ENCODE data around the gene GANAB.
"Not testable (repeated sequence)": the region's sequence is repeated elsewhere in the genome, so short reads cannot be mapped to it uniquely, and the experiment has no call there.

The GANAB gene

DNA sequence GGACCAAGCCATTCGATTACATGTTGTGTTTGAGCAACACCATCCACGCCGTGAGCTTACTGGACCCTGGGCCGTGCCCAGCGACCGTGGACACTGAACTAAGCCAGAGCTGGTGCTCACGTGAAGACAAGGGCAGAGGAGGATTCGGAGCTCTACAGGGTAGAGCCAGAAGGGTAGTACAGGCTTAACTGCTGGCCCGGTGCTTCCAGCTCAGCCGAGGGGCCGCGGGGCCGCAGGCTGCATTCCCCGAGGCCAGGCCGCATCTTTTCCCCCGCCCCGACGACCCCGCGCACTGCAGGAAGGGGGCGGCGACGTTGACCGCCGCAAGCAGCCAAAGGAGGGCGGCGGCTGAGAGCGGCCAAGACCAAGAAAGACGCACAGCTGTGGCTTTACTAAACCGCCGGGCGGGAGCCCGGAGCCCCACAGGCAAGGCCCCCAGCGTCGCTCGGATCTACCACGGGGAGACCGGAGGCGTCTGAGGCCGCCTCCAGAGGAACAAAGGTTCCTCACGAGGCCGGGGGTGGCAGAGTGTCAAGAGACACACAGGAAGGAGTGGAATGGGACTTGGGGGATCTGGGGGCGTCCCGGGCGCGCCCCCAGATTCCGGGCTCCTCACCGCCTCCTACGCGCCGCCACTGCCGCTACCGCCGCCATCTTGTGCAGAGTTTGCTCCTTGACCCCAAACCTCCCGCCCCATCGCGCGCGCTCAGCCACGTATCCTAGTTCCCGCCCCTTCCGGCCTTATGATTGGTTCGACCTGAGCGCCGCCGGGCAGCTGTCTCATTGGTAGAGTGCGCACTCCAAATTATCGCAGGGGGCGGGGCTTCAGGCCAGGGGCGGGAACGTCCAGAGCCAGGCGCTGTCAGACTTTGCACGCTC, at the start of gene GANAB:
TSS of gene GANAB (minus strand) at position 668 of the 879 bp plus-strand sequence. CDS start at position 654, 14 bp downstream.
- peak; percentile 99 for DNase-seq

DNA sequence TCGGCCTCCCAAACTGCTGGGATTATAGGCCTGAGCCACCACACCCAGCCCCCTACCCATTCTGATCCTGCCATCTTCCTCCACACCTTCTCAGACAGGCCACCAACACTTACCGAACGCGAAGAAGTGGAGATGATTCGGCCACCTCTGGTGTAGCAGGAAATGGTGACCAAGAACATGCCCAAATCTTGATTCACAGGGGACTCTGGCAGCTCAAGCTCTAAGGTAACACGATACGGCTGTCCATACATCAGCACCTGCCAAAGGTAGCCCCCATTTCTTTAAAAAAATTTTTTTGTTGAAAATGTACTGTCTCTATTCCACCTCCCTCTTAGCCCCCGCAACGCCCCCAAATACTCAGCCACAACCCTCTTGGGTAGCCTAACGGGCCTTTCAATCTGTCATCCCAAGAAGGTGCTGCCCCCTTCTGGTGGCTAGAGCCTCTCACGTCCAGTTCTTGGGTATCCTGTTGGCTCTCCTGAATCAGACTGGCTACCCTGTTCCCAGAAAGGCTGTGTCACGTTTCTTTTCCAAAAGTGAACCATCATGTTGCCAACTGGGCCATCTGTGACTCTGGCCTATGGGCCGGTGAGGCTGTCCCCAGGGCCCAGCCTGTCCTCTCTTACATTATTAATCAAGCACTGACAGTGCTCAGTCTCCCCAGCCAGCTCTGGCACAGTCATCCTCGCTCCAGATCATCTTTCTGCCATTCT, 48.2 kb upstream of the GANAB start:
- peak; percentile 84 for DNase-seq

DNA sequence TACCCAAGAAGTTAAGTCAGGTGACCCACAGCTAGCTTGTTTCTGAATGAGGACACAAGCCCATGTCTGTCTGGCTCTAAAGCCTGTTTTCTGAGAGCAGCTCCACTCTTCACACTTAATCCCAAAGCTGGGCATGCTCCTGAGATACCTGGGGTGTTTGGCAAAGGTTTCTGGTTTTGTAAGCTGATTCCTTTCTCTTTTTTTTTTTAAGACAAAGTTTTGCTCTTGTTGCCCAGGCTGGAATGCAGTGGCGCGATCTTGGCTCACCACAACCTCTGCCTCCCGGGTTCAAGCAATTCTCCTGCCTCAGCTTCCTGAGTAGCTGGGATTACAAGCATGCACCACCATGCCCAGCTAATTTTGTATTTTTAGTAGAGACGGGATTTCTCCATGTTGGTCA, 47.2 kb upstream of the GANAB start:
- DNase-seq = not testable (repeated sequence)

DNA sequence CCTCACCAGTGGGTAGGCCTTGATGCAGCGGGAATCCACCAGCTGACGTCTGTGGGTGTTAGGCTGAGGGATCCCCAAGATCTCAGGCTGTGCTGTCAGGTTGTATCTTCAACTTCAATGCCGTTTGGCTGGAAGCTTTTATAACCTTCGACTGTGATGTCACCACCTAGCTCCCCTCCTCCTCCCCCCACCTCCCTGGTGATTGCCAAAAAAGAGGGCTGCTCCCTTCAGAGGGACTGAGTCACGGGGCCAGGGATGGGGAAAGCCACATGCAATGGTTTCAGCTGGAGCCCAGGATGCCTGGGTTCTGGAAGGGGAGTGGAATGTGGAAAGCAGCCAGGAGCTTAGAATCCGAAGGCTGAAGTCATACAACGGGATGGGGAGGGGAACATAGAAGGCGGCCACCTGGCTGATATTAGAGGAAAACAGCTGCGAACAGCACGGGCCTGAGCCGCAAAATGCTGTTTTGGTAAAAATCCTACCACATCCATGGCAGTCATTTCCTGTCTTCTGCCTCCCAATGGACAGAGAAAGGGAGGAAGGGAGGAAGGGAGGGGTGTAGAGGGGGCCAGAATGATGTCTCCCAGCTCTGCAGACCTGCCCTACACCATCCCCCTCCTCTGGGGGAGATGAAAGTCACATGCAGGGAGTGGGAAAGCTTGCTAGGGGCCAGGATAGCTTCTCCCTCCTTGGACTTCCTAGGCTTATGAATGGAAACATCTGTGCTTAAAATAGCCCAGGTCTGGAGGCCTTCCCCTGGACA, 43.2 kb upstream of the GANAB start, which contains the start of gene LRRN4CL:
TSS of gene LRRN4CL (minus strand) at position 110 of the 763 bp plus-strand sequence. CDS start 1,022 bp downstream, outside the sequence.
- DNase-seq = peak; percentile 89

DNA sequence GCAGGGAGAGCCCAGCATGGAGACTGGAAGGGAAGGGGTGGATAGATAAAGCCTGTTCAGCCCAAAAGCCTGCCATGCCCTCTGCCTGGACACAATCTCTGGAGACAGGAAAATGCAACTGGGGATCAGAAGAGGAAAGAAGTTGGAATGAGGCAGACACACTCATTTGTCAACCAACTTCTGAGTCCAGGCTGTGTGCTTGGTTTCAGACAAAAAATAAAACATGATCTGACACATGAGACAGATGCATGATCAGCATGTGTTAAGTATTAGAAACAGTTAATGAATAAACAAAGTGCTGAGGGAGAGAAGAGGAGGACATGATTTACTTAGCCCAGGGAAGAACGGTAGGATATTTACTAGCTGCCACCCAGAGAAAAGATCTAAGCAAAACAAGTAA, 42.1 kb upstream of the GANAB start:
- DNase-seq = no peak

DNA sequence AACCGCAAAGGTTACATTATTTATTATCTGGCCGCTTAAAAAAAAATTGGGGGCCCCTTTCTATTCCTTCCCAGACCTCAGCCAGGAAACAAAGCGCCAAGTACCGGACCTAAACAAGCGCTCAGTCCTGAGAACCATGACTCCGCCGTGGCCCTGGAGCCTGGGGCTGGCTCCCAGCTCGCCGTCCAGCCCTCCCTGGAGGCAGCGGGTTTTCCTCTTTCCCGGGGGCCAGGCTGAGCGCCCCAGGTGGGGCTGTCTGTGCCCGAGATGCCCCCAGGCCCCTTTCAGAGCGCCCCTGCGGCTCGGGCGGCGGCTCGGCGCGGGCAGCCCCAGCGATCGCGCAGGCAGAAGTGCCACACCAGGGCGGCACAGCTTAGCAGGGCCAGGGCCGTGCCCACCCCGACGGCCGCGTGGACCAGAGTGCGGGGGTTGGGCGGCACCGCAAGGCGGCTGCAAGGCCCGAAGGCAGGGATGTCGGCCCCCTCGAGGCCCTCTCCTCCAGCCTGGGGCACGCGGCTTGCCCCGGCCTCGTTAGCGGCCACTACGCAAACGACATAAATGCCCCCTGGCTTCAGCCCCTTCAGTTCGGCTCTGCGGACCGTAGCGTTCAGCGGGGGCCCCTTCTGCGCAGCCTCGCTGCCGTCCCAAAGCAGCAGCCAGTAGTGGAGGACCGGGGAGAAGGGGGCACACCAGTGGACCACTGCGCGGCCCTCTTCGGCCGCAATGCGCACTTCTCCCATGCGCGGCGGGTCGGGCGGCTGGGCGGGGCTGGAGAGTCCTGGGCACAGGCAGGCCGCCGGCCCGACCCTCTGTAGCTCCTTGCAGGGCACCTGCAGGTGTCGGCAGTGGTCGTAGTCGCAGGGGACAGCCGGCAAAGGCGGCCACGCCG, 41.3 kb upstream of the GANAB start:
- no peak for DNase-seq

DNA sequence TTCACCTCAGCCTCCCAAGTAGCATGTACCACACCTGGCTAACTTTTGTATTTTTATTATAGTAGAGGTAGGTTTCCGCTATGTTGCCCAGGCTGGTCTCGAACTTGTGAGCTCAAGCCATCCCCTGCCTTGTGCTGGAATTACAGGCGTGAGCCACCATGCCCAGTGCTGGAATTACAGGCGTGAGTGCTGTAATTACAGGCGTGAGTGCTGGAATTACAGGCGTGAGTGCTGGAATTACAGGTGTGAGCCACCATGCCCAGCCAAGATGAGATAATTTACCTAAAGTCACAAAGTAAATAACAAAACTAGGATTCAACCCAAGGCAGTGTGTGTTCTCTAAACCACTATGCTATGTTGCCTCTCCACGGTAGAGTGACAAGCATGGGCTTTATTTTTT, 36.1 kb upstream of the GANAB start:
- no peak for DNase-seq

DNA sequence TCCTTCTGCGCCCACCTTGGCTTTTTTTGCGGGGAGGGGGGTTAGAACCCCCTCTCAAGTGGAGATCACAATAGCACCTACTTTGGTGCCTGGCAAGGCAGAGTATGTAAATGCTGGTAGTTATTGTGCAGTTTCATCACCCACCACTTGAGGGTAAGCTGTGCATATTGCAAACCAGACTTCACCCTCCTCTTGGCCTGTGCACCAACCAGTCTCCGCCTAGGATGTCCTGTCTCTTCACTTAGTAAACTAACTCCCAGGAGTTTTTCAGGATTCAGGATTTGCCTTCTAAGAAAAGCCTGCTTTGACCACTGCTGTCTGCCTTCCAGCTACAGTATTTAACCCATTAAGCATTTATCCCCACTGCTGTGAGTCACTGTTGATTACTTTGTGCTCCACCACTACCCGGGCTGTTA, 34.4 kb upstream of the GANAB start:
- peak; percentile 63 for DNase-seq

DNA sequence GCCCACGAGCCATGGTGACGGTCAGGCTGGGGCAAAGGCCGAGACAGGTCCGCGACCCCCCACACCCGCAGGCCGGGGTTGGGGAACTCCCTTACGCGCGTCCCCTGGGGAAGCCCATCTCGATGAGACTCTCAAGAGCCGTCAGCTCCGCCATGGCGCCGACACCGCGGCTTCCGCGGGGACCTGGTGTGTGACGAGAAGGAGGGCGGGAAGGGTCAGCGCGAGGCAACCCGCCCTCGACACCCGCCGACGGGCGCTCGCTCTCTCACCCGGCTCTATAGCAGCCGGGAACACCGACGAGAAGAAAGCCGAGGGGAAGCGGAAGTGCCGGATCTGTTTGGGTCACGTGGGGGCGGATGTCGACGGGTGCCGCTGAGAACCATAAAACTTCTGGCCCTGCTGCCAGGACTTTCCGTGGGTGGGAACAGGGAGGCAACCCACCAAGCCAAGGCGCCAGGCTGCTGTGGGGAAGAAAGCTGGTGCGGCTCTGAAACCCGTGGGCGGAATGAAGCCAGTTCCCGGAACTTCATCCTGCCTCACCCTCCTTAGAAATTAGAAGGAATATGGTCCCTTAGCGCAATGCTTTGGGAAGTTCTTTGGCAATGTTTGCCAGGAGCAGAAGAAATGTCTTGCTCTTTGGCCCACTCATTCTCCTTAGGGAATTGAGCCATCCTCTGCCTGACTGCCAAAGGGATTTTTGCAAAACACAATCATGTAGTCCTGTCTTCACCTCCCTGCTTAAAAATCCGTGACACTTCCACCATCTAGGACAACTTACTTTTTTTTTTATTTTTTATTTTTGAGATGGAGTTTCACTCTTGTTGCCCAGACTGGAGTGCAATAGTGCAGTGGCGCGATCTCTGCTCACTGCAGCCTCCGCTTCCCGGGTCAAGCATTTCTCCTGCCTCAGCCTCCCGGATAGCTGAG, 32.6 kb upstream of the GANAB start, which contains the start of gene UBXN1:
TSS of gene UBXN1 (minus strand) at position 304 of the 927 bp plus-strand sequence. CDS start at position 154, 150 bp downstream.
- DNase-seq = peak; percentile 96

DNA sequence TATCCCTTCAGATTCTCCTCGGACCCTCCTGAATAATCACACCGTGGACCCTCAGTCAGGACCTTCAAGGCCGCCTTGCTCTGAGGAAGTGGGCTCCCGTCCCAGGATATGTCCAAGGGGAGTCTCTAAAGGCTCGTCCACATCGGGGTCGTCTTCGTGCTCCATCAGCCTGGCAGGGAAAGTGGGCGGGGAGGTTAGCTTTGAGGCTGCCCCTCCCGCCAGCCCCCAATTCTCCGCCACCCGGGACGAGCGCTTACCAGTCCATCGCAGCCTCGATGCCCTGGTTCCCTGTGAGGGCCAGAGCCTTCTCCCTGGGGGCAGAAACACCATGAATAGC, 32.0 kb upstream of the GANAB start:
- DNase-seq = peak; percentile 32

DNA sequence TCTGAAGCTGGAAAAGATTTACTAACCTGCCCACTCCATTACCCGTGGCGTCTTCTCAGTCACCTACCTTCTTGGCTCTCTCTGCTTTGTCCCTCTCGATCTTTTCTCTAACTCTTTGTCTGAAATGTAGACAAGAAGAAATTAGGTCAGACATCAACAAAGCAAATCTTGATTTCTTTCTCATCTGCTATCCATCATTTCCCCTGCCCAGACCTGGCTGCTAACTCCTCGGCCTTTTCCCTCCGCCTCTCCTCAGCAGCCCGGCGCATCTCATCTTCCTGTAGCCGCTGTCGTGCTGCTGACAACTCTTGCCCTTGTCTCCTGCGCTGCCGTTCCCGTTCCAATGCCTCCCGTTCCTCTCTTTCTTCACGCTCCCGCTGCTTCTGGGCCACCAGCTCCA, 31.3 kb upstream of the GANAB start:
- no peak for DNase-seq

DNA sequence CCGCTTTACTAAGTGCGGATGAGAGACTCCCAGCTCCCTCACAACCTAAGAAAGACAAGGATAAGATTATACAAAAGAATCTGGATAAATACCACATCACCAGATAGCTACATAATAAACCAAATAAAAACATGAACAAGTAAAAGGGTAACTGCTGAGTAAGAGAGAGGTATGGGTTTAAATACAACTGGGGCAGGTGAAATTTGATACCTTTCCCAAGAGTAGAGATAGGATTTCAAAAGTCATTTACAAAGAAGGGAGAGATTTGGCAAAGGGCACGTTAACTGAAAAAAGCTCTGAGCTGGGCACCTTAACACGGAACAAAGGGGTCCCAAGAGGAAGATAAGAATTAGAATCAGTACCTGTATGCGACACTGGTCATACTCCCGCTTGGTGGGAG, 30.7 kb upstream of the GANAB start:
- no peak for DNase-seq

DNA sequence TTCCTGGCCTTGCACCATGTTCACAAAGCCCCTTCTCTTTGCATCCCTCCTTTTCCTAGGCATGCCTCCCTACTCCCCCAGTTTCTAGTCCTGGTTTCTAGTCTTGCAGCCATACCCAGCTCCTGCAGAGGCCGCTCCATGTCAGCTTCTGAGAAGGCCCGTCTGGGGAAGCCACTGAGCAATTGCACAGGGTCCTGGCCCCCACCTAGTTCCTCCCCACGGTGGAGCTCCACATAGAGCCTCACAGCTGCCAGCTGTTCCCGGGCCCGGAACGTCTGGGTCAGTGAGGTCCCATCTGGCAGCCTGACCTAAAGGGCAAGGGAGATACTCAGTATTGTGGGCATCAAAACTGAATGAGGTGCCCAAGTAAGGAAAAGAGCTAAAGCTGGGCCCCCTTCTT, 30.3 kb upstream of the GANAB start:
- DNase-seq = no peak

DNA sequence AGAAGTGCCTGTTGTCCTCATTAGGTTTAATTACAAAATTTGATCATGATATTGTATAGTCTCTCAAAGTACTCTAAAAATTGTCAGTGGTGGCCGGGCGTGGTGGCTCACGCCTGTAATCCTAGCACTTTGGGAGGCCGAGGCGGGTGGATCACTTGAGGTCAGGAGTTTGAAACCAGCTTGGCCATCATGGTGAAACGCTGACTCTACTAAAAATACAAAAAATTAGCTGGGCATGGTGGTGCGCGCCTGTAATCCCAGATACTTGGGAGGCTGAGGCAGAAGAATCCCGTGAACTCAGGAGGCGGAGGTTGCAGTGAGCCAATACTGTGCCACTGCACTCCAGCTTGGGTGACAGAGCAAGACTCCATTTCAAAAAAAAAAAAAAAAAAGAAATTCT, 29.0 kb upstream of the GANAB start:
- not testable (repeated sequence) for DNase-seq

DNA sequence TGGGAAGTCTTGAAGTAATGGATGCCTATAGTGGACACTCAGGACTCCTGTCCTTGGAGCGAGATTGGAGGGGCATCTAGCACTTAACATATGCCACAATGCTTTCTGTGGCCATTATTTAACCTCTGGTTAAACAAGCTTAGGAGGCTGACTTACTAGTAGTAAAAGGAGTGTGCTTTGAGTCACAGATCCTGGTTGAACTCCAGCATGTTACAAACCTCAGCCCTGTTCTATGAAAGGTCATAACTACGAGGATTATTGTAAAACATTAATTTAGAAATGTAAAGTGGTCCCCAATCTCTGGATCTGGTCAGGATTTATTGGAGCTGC, 26.7 kb upstream of the GANAB start:
- no peak for DNase-seq

DNA sequence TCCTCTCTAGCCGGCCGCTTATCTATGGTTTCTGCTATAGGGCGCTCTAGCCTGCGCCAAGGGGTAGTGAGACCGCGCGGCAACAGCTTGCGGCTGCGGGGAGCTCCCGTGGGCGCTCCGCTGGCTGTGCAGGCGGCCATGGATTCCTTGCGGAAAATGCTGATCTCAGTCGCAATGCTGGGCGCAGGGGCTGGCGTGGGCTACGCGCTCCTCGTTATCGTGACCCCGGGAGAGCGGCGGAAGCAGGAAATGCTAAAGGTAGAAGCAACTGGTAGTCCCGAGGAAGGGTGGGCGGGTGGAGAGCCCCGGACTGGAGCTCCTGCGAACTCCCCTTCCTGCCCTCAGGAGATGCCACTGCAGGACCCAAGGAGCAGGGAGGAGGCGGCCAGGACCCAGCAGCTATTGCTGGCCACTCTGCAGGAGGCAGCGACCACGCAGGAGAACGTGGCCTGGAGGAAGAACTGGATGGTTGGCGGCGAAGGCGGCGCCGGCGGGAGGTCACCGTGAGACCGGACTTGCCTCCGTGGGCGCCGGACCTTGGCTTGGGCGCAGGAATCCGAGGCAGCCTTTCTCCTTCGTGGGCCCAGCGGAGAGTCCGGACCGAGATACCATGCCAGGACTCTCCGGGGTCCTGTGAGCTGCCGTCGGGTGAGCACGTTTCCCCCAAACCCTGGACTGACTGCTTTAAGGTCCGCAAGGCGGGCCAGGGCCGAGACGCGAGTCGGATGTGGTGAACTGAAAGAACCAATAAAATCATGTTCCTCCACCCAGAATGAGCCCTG, 25.4 kb upstream of the GANAB start, which contains the start of the genes LBHD1 and UQCC3:
TSS of gene LBHD1 (minus strand) at position 660 of the 782 bp plus-strand sequence. CDS start 2,236 bp downstream, outside the sequence.
TSS of gene UQCC3 (plus strand) at position 66 of the 782 bp plus-strand sequence. CDS start at position 139, 73 bp downstream.
- peak; percentile 86 for DNase-seq

DNA sequence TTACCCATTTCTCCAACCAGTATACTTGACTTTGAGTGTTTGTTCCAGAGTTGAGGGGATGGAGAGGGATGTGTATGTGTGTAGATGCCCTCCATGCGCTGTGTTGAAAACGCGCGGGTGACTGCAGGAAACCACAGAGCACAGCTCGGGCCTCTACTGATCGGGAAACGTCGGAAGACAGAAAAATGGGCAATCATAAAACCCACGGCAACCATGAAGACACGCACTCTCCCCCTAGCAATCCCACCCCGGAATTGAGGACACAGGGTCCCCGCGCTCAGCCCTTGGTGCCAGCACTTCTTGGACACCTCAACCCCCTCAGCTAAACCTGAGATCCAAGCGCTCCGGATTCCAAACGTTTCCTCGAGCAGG, 24.8 kb upstream of the GANAB start:
- DNase-seq = no peak

DNA sequence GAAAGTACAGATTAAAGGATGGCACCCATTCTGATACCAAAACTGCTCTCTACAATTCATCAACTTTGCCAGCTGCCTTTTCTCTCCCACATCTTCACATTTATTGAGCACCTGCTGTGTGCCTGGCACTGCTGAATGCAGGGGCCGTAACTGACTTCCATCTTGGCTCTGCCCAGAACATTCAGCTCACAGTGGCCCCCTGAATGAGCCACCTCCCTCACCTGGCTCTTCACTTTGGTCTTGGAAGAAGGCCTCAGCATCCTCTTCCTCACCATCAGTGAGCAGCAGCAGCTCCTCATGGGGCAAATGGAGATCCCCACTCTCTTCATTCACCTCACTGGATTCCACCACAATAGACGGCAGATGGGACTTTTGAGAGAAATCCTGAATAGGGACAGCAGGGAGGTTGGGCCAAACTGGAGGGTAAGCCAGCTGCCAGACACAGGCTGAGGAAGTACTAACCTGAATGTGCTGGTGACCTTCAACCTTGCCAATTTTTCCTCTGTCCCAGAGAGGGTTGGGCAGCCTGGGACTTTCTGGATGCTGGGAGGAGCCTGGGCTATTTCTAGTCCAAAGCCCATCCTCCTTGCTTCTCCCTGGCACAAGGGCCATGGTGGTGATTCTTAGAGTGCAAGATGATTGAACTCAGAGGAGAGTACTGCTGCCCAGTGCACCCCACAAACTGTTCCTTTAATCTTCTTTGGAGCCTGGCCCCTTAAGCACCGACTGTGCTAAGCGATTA, 23.2 kb upstream of the GANAB start:
- no peak for DNase-seq

DNA sequence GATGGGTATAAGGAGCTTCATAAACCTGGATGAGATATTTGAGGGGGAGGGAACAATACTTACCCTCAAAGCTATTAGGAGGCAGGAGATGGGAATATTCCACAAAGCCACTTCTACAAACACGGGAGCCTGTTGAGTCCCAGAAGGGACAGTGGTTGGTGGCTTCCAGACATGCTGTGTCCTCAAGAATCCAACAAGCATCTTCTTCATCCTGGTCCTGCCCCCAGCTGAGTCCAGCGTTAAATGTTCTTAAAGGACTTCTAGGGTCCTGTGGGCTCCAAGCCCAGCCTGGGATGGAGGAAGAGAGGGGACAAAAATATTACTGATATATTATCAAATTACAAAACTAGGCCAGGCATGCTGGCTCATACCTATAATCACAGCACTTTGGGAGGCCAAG, 21.0 kb upstream of the GANAB start:
- no peak for DNase-seq

Data from femur (tissue), 1 donor.